ENCODE data around the gene LAMC1. TPM values are rescaled to one million over a fixed set of nuclear protein-coding genes. Genes with fewer than 3 reads are reported as not detected.

Gene LAMC1
- total and polyA plus RNA-seq, 4 donors: 23.4 to 272 (median 116) TPM

- H3K36me3 ChIP-seq (ENCODE audit: control insufficient read depth in 4 of 4, insufficient read depth in 4 of 4, low read length in 4 of 4): peaks cover 0 to under 1% (median 0%) of the 10 kb centered on the region in 4 donors
- DNase-seq (no peak), ATAC-seq (ENCODE audit: insufficient read depth, low FRiP score) (no peak)
- H3K27me3 ChIP-seq (ENCODE audit: control insufficient read depth in 3 of 3, insufficient read depth in 3 of 3, low read length in 2 of 3): no peaks in the 10 kb centered on the region
- peaks cover 3 to 34% (median 11%) of the 10 kb centered on the region in 5 donors for H3K4me1 ChIP-seq (ENCODE audit: control insufficient read depth in 5 of 5, insufficient read depth in 5 of 5, low read length in 5 of 5)
- H3K9ac ChIP-seq (ENCODE audit: insufficient read depth in 1 of 2, low read length in 2 of 2): no peak overlapping the region
- TF ChIP-seq CTCF (IDR thresholded peaks at IDR 0.05; ENCODE audit: control extremely low read depth, extremely low read depth): no peak
- no peaks in the 10 kb centered on the region for H3K9me3 ChIP-seq (ENCODE audit: control insufficient read depth in 4 of 4, insufficient read depth in 3 of 4, low read length in 3 of 4)
- 82% methylated on average over 4 of the region's 4 CpGs for WGBS, 2 donors
- H3K27ac ChIP-seq (ENCODE audit: low read depth in 1 of 2, low read length in 1 of 2): no peak overlapping the region
- H3K4me3 ChIP-seq: no peak overlapping the region
Measured at GRCh38 chr1:183038333-183038866, 15.2 kb downstream of the LAMC1 start.

GRCh38 chr1:183038913-183039312, 15.7 kb downstream of the LAMC1 start:
- Histone ChIP-seq H3K36me3 (ENCODE audit: control insufficient read depth in 4 of 4, insufficient read depth in 4 of 4, low read length in 4 of 4) (no peaks in the 10 kb centered on the region), H3K27ac (ENCODE audit: low read depth in 1 of 2, low read length in 1 of 2) (no peak overlapping the region), H3K9me3 (ENCODE audit: control insufficient read depth in 4 of 4, insufficient read depth in 3 of 4, low read length in 3 of 4) (no peaks in the 10 kb centered on the region), H3K9ac (ENCODE audit: insufficient read depth in 1 of 2, low read length in 2 of 2) (no peak overlapping the region), H3K27me3 (ENCODE audit: control insufficient read depth in 3 of 3, insufficient read depth in 3 of 3, low read length in 2 of 3) (no peaks in the 10 kb centered on the region), H3K4me1 (ENCODE audit: control insufficient read depth in 5 of 5, insufficient read depth in 5 of 5, low read length in 5 of 5) (peaks cover 3 to 34% (median 11%) of the 10 kb centered on the region in 5 donors), H3K4me3 (no peak overlapping the region)
- no peak for DNase-seq
- TF ChIP-seq CTCF (IDR thresholded peaks at IDR 0.05; ENCODE audit: control extremely low read depth, extremely low read depth): no peak
- ATAC-seq (ENCODE audit: insufficient read depth, low FRiP score): no peak
- WGBS, 2 donors: 91 to 97% methylated on average over 4 of the region's 4 CpGs

- Histone ChIP-seq H3K36me3 (ENCODE audit: control insufficient read depth in 4 of 4, insufficient read depth in 4 of 4, low read length in 4 of 4) (no peaks in the 10 kb centered on the region), H3K27me3 (ENCODE audit: control insufficient read depth in 3 of 3, insufficient read depth in 3 of 3, low read length in 2 of 3) (no peaks in the 10 kb centered on the region), H3K4me1 (ENCODE audit: control insufficient read depth in 5 of 5, insufficient read depth in 5 of 5, low read length in 5 of 5) (peaks cover 3 to 36% (median 11%) of the 10 kb centered on the region in 5 donors), H3K9me3 (ENCODE audit: control insufficient read depth in 4 of 4, insufficient read depth in 3 of 4, low read length in 3 of 4) (no peaks in the 10 kb centered on the region), H3K4me3 (no peak overlapping the region), H3K27ac (ENCODE audit: low read depth in 1 of 2, low read length in 1 of 2) (no peak overlapping the region), H3K9ac (ENCODE audit: insufficient read depth in 1 of 2, low read length in 2 of 2) (no peak overlapping the region)
- no peak for ATAC-seq (ENCODE audit: insufficient read depth, low FRiP score)
- no peak for TF ChIP-seq CTCF (IDR thresholded peaks at IDR 0.05; ENCODE audit: control extremely low read depth, extremely low read depth)
- no peak for DNase-seq
- 86 to 88% methylated on average over 4 of the region's 4 CpGs for WGBS, 2 donors
Measured at GRCh38 chr1:183039330-183039729, 16.1 kb downstream of the LAMC1 start.

- no peaks in the 10 kb centered on the region for H3K9me3 ChIP-seq (ENCODE audit: control insufficient read depth in 4 of 4, insufficient read depth in 3 of 4, low read length in 3 of 4)
- H3K4me3 ChIP-seq: no peak overlapping the region
- peak overlapping the region in 1 of 2 donors; percentile 17 for H3K27ac ChIP-seq (ENCODE audit: low read depth in 1 of 2, low read length in 1 of 2)
- no peaks in the 10 kb centered on the region for H3K27me3 ChIP-seq (ENCODE audit: control insufficient read depth in 3 of 3, insufficient read depth in 3 of 3, low read length in 2 of 3)
- no peak overlapping the region for H3K9ac ChIP-seq (ENCODE audit: insufficient read depth in 1 of 2, low read length in 2 of 2)
- no peak for TF ChIP-seq CTCF (IDR thresholded peaks at IDR 0.05; ENCODE audit: control extremely low read depth, extremely low read depth)
- WGBS, 2 donors: 4 to 16% methylated on average over 3 of the region's 3 CpGs
- no peaks in the 10 kb centered on the region for H3K36me3 ChIP-seq (ENCODE audit: control insufficient read depth in 4 of 4, insufficient read depth in 4 of 4, low read length in 4 of 4)
- H3K4me1 ChIP-seq (ENCODE audit: control insufficient read depth in 5 of 5, insufficient read depth in 5 of 5, low read length in 5 of 5): peaks cover 3 to 39% (median 11%) of the 10 kb centered on the region in 5 donors
- DNase-seq (peak in 1 of 3 donors; percentile 44), ATAC-seq (ENCODE audit: insufficient read depth, low FRiP score) (no peak)
Measured at GRCh38 chr1:183039985-183040447, 16.8 kb downstream of the LAMC1 start.
